Inflammatory macrophage treated with lipopolysaccharide for 1 hour (primary cell): ENCODE results near the gene FLAD1.
A peak's percentile ranks its signal among the peaks of the same experiment; 100 is the strongest.

Source experiments
- DNase-seq, 2 donors: peaks; one replicate each; pipeline ENCODE4 v3.0.0-alpha.2; 2020 to 2022

FLAD1 gene

GRCh38 chr1:155018617-155019348 lies 35.6 kb downstream of the FLAD1 start:
- no peak for DNase-seq

GRCh38 chr1:155019377-155020245 lies 36.5 kb downstream of the FLAD1 start:
- DNase-seq: no peak

GRCh38 chr1:155022136-155022926 lies 39.2 kb downstream of the FLAD1 start:
- no peak for DNase-seq

- DNase-seq: no peak
These were observed 39.7 kb downstream of the FLAD1 start for GRCh38 chr1:155022927-155023236.

- no peak for DNase-seq
These were observed 40.5 kb downstream of the FLAD1 start for GRCh38 chr1:155023627-155024026.

- no peak for DNase-seq
These were observed 41.2 kb downstream of the FLAD1 start for GRCh38 chr1:155024315-155024714.

- DNase-seq: no peak
These were observed 43.0 kb downstream of the FLAD1 start for GRCh38 chr1:155026154-155026553.

GRCh38 chr1:155026588-155026987 lies 43.4 kb downstream of the FLAD1 start:
- no peak for DNase-seq

- DNase-seq: no peak
These were observed 46.5 kb downstream of the FLAD1 start for GRCh38 chr1:155029513-155030242.

- no peak for DNase-seq
These were observed 47.2 kb downstream of the FLAD1 start for GRCh38 chr1:155030243-155030795.

GRCh38 chr1:155030899-155031298 lies 47.8 kb downstream of the FLAD1 start:
- DNase-seq: no peak

GRCh38 chr1:155032886-155033285 lies 49.7 kb downstream of the FLAD1 start:
- no peak for DNase-seq

- DNase-seq: no peak
These were observed 50.4 kb downstream of the FLAD1 start, which contains the start of the genes DCST1 and DCST2 for GRCh38 chr1:155033524-155033923. DCST1 (plus strand) TSS chr1:155033824; CDS start chr1:155034037, 213 bp downstream. DCST2 (minus strand) TSS chr1:155033781; CDS start chr1:155033701, 80 bp downstream.

- DNase-seq: no peak
These were observed 51.4 kb downstream of the FLAD1 start for GRCh38 chr1:155034318-155035208.

GRCh38 chr1:155035936-155036335 lies 52.8 kb downstream of the FLAD1 start:
- DNase-seq: peak; percentile 71 to 83

- no peak for DNase-seq
These were observed 53.9 kb downstream of the FLAD1 start for GRCh38 chr1:155037043-155037442.

- DNase-seq: no peak
These were observed 54.8 kb downstream of the FLAD1 start for GRCh38 chr1:155037851-155038441.

- DNase-seq: no peak
These were observed 55.6 kb downstream of the FLAD1 start for GRCh38 chr1:155038602-155039307.

GRCh38 chr1:155039308-155039669 lies 56.1 kb downstream of the FLAD1 start:
- no peak for DNase-seq
